IPS-20b (cell line): ENCODE data around the gene GPRC5A.

Experiments used
- H3K27ac ChIP-seq: one replicate; pipeline ENCODE4 v1.5.1; 2013; ENCODE audit warnings: low read length
- H3K27me3 ChIP-seq: 2 replicates; pipeline ENCODE4 v1.6.1; 2013; ENCODE audit warnings: mild to moderate bottlenecking, low read length, inconsistent platforms; ENCODE audit not compliant: insufficient read depth
- H3K36me3 ChIP-seq: 2 replicates; pipeline ENCODE4 v1.6.1; 2013; ENCODE audit warnings: low read depth, mild to moderate bottlenecking, inconsistent platforms, low read length, moderate library complexity; ENCODE audit not compliant: insufficient read depth
- H3K4me1 ChIP-seq: 2 replicates; pipeline ENCODE4 v1.6.1; 2013; ENCODE audit warnings: mild to moderate bottlenecking, control low read depth, inconsistent platforms, low read length, moderate library complexity; ENCODE audit not compliant: insufficient read depth
- H3K4me3 ChIP-seq: 2 replicates; pipeline ENCODE4 v1.5.1; 2013; ENCODE audit warnings: mild to moderate bottlenecking, low read length, inconsistent platforms
- H3K9ac ChIP-seq: 2 replicates; pipeline ENCODE4 v1.6.1; 2013; ENCODE audit warnings: low read depth, mild to moderate bottlenecking, inconsistent platforms, low read length, moderate library complexity
- H3K9me3 ChIP-seq: 2 replicates; pipeline ENCODE4 v1.6.1; 2013; ENCODE audit warnings: mild to moderate bottlenecking, low read depth, low read length, inconsistent platforms; ENCODE audit not compliant: insufficient read depth

GPRC5A gene

DNA sequence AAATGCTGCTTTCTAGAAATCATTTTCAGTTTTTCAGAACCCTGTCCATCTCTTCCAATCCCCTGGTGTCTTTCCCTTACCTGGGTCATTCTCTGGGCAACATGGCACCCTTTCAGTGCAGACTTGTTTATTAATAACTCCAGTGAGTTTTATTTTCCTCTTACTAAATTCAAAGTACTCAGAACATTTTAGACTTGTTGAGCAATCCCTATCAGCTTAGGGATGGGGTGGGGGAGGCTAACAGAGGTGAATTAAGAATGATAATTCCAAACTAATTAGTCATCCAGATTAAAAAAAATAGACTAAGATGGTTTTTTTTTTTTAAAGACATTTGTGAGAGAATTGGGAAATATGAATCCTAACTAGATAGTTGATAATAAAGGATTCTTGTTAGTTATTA, 10.7 kb downstream of the GPRC5A start:
- Histone ChIP-seq H3K9me3 (no peaks in the 10 kb centered on the region), H3K27me3 (no peaks in the 10 kb centered on the region), H3K9ac (no peak overlapping the region), H3K4me1 (no peaks in the 10 kb centered on the region), H3K4me3 (no peak overlapping the region), H3K36me3 (no peaks in the 10 kb centered on the region), H3K27ac (no peak overlapping the region)

DNA sequence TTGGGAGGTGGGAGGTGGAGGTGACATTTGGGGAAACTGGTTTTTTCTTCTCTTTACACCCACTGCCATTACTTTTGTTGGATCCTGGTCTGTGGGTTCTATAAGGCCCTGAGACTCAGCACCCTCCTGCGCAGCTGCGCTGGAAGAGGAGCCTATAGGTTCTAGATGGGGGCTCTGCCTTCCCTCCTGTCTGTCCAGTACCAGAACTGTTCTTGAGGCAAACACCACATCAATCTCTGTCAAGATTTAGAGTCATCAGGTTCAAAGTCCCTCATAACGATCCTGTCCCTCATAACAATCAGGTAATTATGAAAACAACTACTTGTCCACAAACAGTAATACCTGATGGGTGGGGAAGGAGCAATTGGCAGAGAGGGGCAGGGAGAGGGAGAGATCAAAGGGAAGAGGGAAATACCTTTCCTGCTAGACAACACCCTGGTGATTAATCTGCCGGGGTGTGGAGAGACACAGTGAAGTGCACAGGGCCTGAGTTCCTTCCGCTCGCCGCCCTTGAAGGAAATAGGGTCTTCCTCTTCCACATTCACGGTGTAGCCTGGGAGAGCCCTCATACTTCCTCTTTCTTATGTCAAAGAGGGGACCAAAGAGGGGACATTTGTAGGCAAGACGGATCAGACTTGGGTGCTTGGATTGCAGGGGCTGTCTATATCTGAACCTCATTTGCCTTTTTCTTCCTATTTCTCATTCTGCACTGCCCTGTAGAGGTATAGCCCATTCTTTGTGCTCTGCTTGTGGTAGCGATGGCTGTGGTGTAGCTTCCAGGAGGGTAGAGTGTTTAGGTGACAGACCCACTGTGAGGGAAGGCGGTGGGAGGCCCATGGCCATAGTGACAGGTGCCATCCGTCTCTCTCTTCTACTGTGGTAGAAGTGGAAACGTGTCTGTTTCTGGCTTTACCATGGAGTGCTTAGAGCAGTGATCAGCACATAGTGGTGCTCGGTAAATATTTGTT, 12.6 kb downstream of the GPRC5A start:
- Histone ChIP-seq H3K4me1 (no peaks in the 10 kb centered on the region), H3K36me3 (no peaks in the 10 kb centered on the region), H3K27ac (no peak overlapping the region), H3K9ac (no peak overlapping the region), H3K27me3 (no peaks in the 10 kb centered on the region), H3K4me3 (no peak overlapping the region), H3K9me3 (no peaks in the 10 kb centered on the region)

DNA sequence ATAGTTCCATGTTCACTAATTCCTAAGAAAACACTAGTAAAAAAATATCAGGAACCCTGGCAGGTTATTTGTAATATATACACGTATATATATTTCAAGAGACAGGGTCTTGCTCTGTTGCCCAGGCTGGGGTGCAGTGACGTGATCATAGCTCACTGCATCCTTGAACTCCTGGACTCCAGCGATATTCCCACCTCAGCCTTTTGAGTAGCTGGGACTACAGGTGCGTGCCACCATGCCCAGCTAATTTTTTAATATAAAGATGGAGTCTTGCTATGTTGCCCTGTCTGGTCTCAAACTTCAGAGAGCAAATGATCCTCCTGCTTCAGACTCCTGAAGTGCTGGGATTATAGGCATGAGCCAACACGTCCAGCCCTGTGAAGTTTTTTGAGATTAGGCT, 16.2 kb downstream of the GPRC5A start:
- H3K9me3 ChIP-seq: no peaks in the 10 kb centered on the region
- H3K27ac ChIP-seq: no peak overlapping the region
- H3K27me3 ChIP-seq: no peaks in the 10 kb centered on the region
- no peaks in the 10 kb centered on the region for H3K36me3 ChIP-seq
- no peak overlapping the region for H3K4me3 ChIP-seq
- H3K4me1 ChIP-seq: no peaks in the 10 kb centered on the region
- no peak overlapping the region for H3K9ac ChIP-seq

- no peaks in the 10 kb centered on the region for H3K9me3 ChIP-seq
- H3K4me3 ChIP-seq: no peak overlapping the region
- no peak overlapping the region for H3K27ac ChIP-seq
- no peaks in the 10 kb centered on the region for H3K27me3 ChIP-seq
- H3K4me1 ChIP-seq: no peaks in the 10 kb centered on the region
- no peaks in the 10 kb centered on the region for H3K36me3 ChIP-seq
- no peak overlapping the region for H3K9ac ChIP-seq
These were observed 16.9 kb downstream of the GPRC5A start for GRCh38 chr12:12908252-12908651.

- no peaks in the 10 kb centered on the region for H3K4me1 ChIP-seq
- H3K4me3 ChIP-seq: no peak overlapping the region
- no peak overlapping the region for H3K27ac ChIP-seq
These were observed 17.3 kb downstream of the GPRC5A start for GRCh38 chr12:12908711-12909110.

GRCh38 chr12:12909228-12909994, 18.0 kb downstream of the GPRC5A start:
- peaks cover 3% of the 10 kb centered on the region; the same call in 1 of the 2 replicates for H3K4me1 ChIP-seq
- no peaks in the 10 kb centered on the region for H3K9me3 ChIP-seq
- no peaks in the 10 kb centered on the region for H3K27me3 ChIP-seq
- H3K9ac ChIP-seq: no peak overlapping the region
- H3K4me3 ChIP-seq: no peak overlapping the region
- H3K36me3 ChIP-seq: no peaks in the 10 kb centered on the region
- no peak overlapping the region for H3K27ac ChIP-seq

More at GRCh38 chr12:12908711-12909110, 17.3 kb downstream of the GPRC5A start:
- Histone ChIP-seq H3K9me3 (no peaks in the 10 kb centered on the region), H3K36me3 (no peaks in the 10 kb centered on the region), H3K9ac (no peak overlapping the region), H3K27me3 (no peaks in the 10 kb centered on the region)

DNA sequence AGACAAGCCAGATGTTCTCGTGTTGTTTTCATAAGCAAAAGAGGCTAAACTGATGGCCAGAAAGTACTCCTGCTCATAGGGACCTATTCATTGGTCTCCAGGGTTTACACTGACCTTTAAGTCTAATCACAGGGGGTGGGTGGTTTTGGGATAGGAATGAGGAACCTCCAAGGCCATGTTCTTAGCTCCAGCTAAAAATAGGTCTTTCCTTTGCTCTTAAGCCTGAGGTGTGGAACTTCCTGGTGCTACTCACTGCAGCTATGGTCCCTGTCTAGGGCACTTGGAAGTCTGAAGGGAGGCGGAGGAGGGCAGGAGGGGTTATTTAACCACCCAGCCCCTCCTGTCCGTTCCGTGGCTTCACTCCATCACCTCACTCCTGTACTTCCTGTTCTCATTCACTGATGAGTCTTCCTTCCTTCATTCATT, 18.6 kb downstream of the GPRC5A start:
- H3K36me3 ChIP-seq: no peaks in the 10 kb centered on the region
- no peaks in the 10 kb centered on the region for H3K9me3 ChIP-seq
- no peak overlapping the region for H3K4me3 ChIP-seq
- H3K27me3 ChIP-seq: no peaks in the 10 kb centered on the region
- H3K27ac ChIP-seq: no peak overlapping the region
- H3K4me1 ChIP-seq: peaks cover 3% of the 10 kb centered on the region; the same call in 1 of the 2 replicates
- H3K9ac ChIP-seq: no peak overlapping the region

- no peak overlapping the region for H3K4me3 ChIP-seq
- no peak overlapping the region for H3K9ac ChIP-seq
- no peaks in the 10 kb centered on the region for H3K36me3 ChIP-seq
- peaks cover 5% of the 10 kb centered on the region; the same call in 1 of the 2 replicates for H3K27me3 ChIP-seq
- H3K9me3 ChIP-seq: no peaks in the 10 kb centered on the region
- no peak overlapping the region for H3K27ac ChIP-seq
- peaks cover 6% of the 10 kb centered on the region; the same call in 1 of the 2 replicates for H3K4me1 ChIP-seq
These were observed 21.3 kb downstream of the GPRC5A start for GRCh38 chr12:12912711-12913110.

DNA sequence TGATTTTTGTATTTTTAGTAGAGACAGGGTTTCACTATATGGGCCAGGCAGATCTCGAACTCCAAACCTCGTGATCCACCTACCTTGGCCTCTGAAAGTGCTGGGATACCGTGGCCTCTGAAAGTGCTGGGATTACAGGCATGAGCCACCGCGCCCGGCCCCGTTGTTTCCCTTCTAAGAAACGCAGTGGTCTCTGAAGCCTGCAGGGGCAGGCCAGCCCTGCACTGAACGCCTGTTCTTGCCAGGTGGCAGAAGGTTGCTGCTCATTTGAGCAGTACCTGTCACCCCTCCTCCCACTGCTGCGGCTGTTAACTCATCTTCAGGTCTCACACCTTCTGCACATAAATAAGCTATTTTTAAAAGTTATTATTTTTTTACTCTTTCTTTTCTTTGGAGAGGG, 24.3 kb downstream of the GPRC5A start:
- Histone ChIP-seq H3K36me3 (no peaks in the 10 kb centered on the region), H3K27ac (no peak overlapping the region), H3K4me1 (peaks cover 6% of the 10 kb centered on the region; the same call in 1 of the 2 replicates), H3K27me3 (peaks cover 5% of the 10 kb centered on the region; the same call in 1 of the 2 replicates), H3K9me3 (no peaks in the 10 kb centered on the region), H3K4me3 (no peak overlapping the region), H3K9ac (no peak overlapping the region)

GRCh38 chr12:12916135-12916944, 25.0 kb downstream of the GPRC5A start:
- Histone ChIP-seq H3K9me3 (no peaks in the 10 kb centered on the region), H3K27ac (no peak overlapping the region), H3K36me3 (no peaks in the 10 kb centered on the region), H3K4me1 (peaks cover 7% of the 10 kb centered on the region; the same call in 1 of the 2 replicates), H3K4me3 (no peak overlapping the region), H3K27me3 (peaks cover 5% of the 10 kb centered on the region; the same call in 1 of the 2 replicates), H3K9ac (no peak overlapping the region)

DNA sequence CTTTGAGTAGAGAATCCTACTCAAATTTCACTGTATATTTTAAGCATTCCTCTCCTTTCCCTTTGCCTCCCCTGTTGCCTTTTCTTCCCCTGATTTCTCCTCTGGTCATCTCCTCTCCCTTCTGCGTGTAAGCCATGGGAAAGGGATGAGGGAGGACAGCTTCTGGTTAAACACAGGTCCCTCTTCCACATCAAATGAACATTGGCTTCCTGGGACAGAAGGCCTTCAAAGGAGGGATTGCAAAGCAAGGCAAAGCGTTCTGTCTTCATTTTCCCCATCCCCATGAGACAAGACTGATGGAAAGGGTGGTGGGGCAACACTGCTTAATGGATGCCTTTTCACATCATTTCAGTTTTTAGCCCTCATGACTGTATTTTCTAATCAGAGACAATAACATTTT, 26.2 kb downstream of the GPRC5A start:
- Histone ChIP-seq H3K4me1 (peaks cover 13% of the 10 kb centered on the region; the same call in 1 of the 2 replicates), H3K36me3 (no peaks in the 10 kb centered on the region), H3K4me3 (no peak overlapping the region), H3K9me3 (no peaks in the 10 kb centered on the region), H3K9ac (no peak overlapping the region), H3K27ac (no peak overlapping the region), H3K27me3 (peaks cover 5% of the 10 kb centered on the region; the same call in 1 of the 2 replicates)
